ENCODE results near the gene WNT3.

The WNT3 gene

DNA sequence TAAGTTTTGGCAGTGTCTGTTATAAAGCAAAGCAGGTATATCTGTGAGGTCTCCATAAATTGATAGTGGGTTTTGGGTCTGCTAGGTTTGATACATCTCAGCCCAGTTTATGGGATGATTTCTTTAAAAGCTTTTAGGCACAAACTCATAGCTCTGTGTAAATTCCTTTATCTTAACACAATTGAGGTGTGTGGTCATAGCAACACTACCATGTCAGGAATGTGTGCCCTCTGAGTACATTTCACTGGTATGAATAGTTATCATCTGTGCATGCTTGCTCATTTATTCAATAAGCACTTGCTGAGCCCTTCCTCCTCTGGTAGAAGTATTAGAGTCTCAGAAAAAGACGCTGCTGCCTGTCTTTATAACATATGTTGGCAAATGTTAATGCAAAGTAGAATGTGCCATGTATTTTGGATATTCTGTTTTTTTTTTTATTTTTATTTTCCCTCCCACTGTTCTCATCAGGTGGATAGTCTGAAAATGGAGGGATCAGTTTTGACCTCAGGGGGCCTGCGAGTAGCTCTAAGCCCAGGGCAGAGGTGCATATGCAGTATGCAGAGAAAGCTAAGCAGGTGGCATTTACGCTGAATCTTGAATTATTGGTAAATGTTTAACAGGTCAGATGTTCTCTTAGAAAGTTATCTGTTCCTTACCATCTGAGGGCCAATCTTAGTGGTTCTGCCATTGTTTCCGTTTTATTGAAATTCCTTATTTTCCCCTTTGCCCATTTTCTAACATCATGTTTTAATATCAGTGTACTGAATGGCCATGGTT is 90.7 kb downstream of the WNT3 start:
- no peak for DNase-seq

DNA sequence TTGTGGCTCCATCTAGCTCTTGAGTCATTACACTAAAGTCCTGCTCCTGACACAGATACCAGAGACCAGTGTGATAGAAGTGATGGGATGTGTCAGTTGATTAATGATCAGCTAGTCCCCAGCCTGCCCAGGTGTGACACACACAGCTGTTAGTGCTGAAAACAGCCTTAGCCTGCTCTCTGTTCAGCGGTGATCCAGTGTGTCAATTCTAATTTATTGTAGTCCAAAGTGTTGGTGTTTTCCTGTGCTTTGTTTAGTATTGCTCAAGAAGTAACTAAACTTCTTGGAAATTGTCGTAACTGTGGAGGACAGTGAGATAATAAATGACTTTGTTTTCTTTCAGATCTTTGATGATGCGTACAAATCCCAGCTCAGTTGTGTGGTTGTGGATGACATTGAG is 92.3 kb downstream of the WNT3 start:
- DNase-seq = no peak

DNA sequence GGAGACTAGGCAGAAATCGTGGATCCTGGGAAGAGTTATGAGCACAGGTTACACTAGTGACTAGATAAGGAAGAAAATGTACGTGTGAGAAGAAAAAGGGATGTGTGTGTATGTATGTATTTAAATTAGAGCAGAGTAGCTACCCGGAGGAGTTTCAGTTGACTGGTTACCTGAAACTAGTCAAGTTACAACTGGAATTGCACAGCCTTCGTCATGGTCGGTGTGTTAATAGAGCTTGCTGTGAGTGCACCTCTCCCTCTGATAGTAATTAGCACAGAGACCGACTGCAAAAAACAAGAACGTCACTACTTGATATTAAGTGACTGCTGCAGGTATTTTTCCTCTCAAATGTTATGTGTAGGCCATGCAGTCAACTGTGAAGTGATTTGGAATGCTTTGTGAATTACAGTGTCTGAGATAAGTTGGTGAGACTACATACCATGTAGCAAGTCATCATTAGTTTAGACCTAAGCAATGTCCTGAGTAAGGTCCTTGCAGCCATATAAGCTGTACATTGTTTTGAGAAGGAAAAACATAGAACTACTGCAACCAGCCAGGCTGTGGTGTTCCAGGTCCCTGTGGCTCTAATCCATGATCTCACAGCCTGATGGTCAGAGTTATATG is 95.7 kb downstream of the WNT3 start:
- DNase-seq = no peak

DNA sequence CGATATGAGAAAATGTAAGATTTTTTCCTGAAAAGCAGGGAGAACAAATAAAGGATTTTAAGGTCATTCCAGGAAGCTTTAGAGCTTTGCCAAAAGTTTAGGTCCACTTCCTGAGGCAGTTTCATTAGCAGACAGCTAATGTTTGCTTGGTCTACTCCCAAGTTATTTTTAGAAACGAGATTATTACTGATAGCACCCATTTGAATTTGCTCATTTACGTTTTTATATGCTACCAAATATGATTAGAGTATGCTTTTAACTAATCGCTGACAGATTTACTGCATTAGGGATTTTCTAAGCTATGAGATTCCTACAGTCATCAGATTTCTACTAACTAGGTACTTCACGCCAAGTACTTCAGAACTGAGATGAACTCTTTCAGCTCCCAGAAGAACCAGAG is 98.1 kb downstream of the WNT3 start:
- no peak for DNase-seq

DNA sequence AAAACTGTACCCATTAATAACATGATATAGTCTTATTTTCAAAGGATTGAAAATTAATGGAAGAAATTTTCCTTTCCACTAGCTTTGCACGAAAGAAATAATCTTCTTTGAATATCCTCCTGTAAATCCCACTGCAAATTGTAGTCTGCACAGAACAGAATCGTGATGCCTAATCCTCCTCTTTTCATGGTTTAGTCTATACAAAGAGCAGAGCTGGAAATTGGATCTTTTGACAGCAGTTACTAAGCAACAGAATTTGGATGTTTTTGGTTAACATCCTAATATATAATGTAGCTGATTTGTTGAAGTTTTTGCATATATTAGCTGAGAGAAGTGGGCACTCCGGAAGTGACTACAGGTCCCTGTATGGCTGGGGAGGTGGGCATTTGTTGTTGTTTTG is 98.6 kb downstream of the WNT3 start:
- DNase-seq = no peak

DNA sequence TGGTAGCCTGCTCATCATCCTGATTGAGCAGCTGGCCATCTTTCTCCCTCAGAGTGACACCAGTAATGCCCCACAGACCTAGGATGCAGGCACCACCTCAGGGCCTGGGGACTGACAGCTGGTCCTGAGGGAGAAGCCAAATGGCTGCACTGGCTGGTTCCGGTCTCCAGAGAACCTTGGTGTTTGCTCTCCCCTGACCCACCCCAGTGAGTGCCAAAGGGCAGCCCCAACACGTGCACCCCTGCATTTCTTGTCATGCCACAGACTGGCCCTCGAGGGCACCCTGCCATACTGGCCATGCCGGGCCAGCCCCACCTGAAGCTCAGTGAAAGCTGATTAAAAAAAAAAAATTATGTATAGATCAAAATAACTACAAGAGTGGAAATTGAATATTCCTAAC is 100.5 kb downstream of the WNT3 start:
- no peak for DNase-seq
